ENCODE data around the gene MRPL10.

GRCh38 chr17:47853616-47854015 lies 22.3 kb upstream of the MRPL10 start:
- no peak for TF ChIP-seq POLR2AphosphoS5 (IDR thresholded peaks at IDR 0.05; ENCODE audit: low read depth, low read length)
- TF ChIP-seq TAF1 (IDR thresholded peaks at IDR 0.05; ENCODE audit: low read depth, low read length), result no peak
- no peak for TF ChIP-seq EZH2 (IDR thresholded peaks at IDR 0.05; ENCODE audit: low read depth, low read length, severe bottlenecking)
- no peak for TF ChIP-seq CEBPB (IDR thresholded peaks at IDR 0.05; ENCODE audit: low read depth, low read length)
- no peak for TF ChIP-seq ASH2L (IDR thresholded peaks at IDR 0.05; ENCODE audit: low read length)
- TF ChIP-seq, protein P1, sequence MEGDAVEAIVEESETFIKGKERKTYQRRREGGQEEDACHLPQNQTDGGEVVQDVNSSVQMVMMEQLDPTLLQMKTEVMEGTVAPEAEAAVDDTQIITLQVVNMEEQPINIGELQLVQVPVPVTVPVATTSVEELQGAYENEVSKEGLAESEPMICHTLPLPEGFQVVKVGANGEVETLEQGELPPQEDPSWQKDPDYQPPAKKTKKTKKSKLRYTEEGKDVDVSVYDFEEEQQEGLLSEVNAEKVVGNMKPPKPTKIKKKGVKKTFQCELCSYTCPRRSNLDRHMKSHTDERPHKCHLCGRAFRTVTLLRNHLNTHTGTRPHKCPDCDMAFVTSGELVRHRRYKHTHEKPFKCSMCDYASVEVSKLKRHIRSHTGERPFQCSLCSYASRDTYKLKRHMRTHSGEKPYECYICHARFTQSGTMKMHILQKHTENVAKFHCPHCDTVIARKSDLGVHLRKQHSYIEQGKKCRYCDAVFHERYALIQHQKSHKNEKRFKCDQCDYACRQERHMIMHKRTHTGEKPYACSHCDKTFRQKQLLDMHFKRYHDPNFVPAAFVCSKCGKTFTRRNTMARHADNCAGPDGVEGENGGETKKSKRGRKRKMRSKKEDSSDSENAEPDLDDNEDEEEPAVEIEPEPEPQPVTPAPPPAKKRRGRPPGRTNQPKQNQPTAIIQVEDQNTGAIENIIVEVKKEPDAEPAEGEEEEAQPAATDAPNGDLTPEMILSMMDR (IDR thresholded peaks at IDR 0.05; ENCODE audit: control extremely low read depth in 1 of 3, insufficient read depth in 1 of 3, low read depth in 1 of 3, low read length in 3 of 3), result no peak

Data from H1 (cell line).